ENCODE data around the gene NAALADL2.
"Not testable (repeated sequence)": the region's sequence is repeated elsewhere in the genome, so short reads cannot be mapped to it uniquely, and the experiment has no call there.

The NAALADL2 gene

DNA sequence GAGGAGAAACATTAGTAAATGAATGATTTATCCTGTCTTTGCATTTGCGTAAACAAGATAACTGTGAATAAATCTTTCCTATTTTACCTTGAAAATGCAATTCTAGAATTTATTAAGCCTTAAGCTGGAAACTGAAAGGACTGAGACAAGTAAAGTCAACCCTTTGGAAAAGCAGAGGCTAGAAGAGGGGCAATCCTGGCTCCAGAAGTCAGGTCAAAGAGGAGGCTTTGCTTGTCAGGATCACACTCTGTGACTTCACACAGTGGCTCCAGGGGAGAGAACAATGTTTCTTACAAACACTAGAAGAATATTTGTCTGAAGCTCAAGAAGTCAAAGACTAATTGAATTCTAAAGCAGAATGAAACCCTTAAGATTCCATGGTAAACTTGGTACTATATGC is 530.4 kb downstream of the NAALADL2 start:
- DNase-seq = no peak

DNA sequence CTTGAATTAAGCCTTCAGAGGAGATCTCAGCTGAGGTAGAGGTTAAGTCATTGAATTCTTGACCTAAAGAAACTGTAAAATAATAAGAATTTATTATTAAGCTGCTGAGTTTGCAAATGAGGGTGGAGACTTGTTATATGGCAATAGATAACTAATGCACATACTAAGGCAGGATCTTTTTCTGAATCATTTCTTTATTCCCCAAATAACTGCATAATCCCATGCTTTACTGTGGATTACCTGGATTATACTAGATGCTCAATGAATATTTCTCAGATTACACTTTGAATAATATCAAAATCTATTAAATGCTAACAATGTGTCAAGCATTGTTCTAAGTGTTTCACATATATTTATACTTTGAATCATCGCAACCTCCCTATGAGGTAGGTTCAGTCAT is 532.5 kb downstream of the NAALADL2 start:
- no peak for DNase-seq

DNA sequence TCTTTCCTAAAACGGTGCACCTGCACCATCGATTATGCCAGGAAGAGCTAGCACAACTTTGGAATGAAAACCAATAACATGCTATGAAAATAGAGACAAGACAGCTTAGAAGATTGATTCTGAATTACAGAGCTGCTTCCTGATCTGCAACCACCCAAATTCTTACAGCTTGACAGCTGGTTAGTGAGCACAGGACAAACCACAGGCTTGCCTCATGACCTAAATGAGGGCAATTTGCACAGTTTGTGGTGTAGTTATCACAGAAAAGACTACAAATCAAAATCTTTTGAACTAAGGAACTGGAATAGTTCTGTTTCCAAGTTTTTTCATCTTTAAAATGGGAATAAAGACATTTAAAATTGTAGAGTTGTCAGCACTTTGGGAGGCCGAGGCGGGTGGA is 533.5 kb downstream of the NAALADL2 start:
- DNase-seq = peak; percentile 45

DNA sequence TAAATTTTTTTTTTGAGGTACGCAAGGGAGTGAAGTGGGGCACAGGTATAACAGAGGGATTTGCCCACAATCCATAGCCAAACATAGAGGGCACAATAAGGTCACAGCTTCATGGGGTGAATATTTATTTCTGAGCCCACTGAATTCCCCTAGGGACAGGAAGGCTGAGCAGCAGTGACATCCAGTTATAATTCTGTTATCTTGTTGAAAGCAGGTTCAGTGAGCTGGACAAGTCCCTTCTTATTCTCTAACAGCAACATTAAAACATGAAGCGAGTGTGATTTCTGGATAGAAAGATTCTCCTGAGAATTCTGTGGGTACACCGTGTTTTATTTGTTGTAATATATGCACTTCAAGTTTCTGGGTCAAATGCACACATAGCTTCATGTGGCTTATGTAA is 538.2 kb downstream of the NAALADL2 start:
- no peak for DNase-seq

DNA sequence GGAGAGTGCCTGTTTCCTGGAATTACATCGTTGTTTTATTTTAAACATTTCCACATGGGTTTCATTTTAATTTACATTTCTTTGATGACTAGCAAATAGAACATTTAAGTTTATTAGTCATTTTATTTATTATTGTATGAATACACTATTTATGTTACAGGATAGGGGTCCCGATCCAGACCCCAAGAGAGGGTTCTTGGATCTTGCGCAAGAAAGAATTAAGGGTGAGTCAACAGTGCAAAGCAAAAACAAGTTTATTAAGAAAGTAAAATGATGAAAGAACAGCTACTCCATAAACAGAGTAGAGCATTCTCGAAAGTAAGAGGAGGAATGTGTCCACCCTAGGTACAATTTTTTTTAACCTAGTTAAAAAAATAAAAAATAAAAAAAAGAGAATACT is 539.5 kb downstream of the NAALADL2 start:
- DNase-seq = no peak

DNA sequence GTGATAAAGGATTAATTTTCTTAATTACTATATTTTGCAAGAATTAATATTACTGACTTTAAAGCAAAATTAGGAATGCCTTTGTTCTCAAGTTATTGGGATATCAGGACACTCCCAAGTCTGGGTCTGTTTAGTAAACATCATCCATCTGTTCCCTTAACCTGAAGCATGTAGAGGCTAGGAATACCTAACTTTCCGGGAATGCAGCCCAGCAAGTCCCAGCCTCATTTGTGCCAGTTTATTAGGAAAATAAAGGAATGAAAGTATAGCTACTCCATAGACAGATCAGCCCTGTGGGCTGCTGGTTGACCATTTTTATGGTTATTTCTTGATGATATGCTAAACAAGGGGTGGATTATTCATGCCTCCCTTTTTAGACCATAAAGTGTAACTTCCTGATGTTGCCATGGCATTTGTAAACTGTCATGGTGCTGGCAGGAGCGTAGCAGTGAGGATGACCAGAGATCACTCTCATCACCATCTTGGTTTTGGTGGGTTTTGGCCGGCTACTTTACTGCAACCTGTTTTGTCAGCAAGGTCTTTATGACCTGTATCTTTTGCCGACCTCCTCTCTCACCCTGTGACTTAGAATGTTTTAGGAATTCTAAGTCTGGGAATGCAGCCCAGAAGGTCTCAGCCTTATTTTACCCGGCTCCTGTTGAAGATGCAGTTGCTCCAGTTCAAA is 540.2 kb downstream of the NAALADL2 start:
- DNase-seq = no peak

DNA sequence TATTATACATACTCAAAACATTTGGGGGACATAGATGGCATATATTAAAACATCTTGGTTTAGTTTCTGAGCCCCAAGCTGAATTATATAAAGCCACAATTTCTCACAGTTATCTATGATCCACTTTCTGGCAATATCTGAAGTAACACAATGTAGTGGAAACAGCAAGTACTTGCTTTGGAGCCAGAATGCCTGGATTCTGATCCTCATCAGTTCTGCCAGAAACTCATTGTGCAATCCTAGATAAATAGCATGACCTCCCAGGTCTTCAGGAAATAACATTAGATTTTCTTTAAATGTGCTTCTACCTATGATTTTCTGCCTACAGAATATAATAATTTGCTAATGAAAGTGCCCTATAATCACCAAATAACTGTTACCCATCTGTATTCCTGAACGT is 544.9 kb downstream of the NAALADL2 start:
- peak; percentile 10 for DNase-seq

DNA sequence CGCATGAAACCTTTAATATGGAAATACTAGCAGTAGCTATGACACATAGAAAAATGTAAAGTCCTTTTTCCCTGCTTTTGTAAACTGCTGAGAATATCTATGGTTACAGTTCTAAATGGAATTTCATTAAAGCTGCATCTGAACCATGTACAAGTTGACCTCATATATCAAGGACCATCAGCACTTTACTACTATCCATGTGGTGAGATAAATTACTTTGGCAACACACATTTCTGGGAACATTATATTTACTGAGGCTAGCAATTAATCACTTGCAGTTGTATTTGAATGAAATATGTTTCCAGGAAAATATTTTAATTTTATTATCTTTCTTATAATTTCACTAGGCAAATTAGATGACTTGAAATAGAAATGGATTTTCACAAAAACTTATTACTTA is 545.5 kb downstream of the NAALADL2 start:
- peak; percentile 6 for DNase-seq

DNA sequence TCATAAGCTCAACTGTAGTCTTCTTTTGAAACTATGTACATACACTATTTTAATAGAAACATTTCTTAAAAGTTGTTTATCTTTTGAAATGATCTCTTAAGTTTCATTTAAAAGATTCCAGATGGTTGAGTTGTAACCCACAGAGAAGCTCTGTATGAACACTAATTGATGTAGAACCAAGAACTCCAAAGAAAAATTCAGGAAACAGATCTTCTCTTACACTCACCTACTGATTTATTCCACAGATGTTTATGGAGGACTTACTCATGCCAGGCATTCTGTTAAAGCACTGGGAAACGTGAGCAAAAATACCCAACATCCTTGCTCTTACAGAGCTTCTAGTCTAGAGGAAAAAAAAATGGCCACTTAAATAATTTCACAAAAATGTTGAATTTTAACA is 551.1 kb downstream of the NAALADL2 start:
- DNase-seq = no peak

DNA sequence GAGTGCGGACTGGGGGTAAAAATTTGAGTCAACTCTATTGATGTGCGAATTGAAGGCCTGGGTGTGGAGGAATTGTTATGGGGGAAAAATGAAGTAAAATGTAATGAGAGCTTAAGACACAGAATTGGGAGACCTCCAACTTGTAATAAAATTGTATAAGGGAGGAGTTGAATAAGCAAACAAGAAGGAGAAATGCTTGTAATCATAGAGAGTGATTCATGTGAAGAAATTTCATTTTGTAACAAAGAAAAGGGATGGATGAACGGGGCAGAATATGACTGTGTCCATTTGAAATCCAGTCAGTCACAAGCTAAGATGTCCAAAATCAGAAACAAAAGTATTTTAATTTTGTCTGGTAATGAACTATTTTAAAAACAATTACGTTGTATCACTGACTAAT is 552.3 kb downstream of the NAALADL2 start:
- DNase-seq = no peak

DNA sequence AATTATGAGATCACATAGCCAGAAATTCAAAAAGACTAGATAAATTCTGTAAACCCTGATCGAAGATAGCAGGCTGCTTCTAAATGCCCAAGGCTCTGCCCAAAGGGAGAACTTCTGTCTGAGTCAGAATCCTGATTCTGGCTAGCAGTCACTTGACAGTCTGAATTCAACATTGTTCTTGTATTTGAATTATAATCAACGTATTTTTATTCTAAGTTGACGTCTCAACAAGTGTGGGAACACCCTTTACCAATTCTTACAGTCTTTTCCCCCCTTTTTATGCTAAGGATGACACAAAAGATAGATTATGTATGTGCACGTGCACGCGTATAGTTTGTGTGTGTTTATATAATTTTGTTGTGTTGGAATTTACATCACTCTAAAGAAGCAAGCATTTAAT is 552.8 kb downstream of the NAALADL2 start:
- no peak for DNase-seq

DNA sequence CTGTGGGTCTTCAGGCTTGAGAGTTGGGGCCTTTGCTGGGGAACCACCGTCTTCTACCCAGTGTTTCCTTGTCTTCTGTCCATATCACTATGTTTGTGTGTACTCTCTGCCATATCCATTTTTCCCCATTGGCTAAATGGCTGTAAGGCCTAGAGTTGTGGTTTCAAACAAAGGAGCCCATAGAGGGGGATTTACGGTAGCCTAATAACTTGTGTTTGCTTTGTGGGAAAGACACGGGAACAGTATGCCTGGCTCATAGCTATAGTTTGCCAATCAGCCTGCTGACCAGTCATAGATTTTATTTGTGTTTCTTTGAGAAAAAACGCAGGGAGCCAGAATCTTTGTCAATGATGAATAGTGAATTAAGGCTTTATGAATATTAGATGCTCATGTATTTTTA is 554.8 kb downstream of the NAALADL2 start:
- no peak for DNase-seq

DNA sequence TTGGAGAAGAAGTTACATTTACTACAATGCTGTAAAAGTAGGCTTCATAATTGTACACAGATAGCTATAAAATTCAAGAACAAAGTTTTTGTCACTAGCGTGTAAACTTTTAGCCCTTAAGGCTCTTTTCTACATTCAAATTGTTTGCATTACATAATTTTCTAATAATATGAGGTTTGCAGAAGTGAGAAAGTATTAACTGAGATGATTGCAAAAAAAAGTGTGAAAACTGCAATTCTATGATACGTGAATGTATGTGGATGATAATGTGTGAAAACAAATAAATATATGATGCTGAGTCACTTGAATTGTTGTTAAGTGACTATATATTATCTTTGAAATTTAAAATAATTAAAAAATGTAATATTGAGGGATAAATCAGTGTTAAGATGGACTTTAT is 557.5 kb downstream of the NAALADL2 start:
- no peak for DNase-seq

DNA sequence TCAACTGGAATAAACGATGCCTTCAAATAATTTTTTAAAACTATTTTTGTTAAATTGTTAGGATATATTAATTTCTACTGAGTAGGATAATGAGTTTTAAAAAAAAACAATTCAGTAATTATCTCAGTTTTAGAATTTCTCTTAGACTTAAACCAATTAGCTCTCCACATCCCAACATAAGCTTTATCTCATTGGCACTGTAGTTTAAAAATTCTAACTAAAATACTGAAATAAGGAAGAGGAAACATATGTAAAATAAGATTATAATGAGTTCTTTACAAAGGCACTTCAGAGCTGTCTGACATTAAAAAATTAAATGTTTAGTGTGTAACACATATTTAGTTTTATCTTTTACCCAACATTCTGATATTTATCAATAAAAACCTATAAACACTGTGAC is 558.3 kb downstream of the NAALADL2 start:
- no peak for DNase-seq

DNA sequence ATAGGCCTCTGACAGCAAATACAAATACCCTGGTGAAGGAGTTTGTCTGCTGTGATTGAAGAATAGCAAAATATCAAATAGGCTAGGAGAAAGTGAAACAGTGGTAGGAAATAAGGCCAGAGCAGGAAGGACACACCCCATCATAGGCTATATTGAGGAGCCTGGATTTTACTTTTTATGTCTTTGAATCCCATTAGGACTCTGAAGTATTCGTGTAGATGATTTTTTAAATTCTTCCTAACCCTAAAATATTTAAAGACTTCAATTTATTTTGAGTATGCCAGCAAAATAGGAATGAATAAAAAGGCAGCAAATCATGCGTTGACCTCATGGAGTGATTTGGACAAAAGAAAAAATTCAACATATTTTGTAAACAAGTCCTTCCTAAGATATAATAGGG is 562.8 kb downstream of the NAALADL2 start:
- DNase-seq = no peak

DNA sequence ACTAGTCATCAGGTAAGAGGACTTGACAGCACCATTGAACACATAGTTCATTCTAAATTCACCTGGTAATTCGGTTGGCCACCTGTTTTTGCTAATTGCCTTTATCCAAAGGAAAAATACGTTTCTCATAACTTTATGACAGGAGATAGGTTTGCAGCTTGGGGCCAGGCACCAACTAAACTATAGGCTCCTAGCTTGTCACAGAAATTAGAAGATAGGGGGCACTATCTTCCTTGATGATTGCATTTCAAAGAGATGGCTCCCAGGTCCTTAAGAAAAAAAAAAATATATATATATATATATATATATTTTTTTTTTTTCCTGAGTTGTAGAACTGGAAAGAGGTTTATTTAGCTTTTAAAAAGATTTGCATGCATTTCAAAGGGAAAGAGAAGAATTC is 563.6 kb downstream of the NAALADL2 start:
- no peak for DNase-seq

DNA sequence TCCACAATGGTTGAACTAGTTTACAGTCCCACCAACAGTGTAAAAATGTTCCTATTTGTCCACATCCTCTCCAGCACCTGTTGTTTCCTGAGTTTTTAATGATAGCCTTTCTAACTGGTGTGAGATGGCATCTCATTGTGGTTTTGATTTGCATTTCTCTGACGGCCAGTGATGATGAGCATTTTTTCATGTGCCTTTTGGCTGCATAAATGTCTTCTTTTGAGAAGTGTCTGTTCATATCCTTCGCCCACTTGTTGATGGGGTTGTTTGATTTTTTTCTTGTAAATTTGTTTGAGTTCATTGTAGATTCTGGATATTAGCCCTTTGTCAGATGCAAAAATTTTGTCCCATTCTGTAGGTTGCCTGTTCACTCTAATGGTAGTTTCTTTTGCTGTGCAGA is 564.7 kb downstream of the NAALADL2 start:
- DNase-seq = not testable (repeated sequence)

DNA sequence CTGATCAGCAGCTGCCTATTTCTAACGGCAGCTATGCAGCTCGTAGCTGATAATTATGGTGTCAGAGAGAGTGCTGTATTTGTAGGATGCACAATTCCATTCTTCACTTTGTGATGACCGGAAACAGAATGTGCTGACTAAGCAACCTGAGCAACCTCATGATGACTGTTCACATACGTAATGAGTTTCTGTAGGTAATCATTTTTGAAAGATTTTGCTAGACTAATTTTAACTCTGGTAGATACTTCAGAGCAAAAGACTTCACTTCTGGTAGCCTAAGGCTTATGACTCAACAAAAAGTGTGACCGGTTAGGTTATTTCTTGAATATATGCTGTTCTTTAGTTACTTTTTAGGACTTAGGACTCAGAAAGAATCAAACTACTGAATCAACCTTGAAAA is 567.7 kb downstream of the NAALADL2 start:
- DNase-seq = peak; percentile 5

DNA sequence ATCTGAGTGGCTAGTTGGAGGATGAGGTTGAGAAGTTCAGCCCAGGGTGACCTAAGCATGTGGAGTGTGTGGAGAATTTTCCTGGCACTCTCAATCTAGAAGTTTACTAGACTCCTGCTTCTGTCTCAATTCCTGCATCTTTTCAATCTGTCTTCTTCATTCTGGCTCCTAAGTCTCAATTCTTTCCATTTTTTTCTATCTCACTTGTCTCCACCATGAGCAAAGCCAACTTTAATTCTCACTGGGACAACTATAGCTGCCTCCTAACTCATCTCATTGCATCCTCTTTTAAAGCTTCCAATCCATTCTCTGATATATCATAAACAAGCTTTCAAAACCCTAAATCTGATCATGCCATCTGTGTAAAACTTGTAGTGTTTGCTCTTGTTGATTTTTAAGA is 569.3 kb downstream of the NAALADL2 start:
- DNase-seq = no peak

DNA sequence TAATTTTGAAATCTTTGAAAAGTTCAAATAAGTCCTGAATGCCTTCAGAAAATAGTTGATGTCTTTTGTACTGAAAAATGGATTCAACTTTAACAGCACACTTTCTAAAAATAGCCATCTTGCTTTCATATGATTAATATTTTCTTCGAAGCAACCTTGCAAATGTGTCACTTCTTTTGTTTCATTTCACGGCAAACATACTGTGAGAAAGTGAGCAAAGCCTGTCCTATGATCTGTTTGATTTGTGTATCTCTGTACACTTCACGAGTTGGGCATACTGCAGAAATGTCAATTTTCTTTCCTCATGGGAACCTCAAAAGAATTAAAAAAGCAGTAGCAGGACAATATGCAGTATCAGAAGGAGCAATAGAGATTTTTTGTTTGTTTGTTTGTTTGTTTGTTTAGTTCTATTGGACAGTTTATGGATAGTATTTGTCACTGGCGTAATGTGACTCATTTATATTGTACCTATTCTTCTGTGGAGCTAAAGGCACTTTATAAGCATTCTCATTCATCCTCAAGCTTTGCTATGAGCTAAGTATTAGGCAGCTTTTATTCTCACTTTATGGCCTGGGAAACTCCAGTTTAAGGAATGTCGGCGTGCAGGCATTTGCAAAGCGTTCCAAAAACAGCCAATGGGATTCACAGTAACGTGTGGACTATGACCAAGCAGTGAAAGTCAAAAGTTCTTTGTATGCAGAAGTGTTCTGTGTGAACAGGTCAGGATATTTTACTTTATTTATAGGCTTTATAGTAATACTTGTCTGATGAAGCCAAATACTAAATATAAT is 572.0 kb downstream of the NAALADL2 start:
- no peak for DNase-seq

DNA sequence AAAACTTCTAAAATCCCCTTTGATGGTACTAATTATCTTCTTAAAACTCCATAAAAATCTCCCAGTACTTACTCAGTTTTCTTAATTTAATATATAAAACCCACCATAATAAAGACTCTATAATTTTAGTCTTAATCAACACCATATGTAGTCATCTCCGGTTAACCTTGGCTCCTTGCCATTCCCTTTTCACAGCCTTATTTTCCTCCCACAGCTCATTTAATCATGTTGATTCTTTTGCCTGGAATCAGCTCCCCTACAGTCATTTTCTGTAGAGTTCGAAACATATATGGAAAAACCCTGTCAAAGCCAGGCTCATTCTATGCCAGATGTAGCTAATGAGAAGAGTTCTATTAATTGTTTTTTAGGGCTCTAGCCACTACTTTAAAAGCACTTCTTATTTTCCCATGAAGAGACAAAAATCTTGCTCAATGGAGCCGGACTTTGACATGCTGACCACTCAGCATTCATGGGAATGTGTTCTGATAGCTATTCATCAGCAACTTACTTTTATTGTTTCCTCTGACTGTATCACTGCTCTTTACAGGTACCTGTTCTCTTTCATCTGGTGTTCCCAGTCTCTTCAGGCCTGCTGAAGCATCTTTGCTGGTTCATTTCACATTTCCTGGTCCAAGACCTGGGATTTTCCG is 573.4 kb downstream of the NAALADL2 start:
- DNase-seq = peak; percentile 50

DNA sequence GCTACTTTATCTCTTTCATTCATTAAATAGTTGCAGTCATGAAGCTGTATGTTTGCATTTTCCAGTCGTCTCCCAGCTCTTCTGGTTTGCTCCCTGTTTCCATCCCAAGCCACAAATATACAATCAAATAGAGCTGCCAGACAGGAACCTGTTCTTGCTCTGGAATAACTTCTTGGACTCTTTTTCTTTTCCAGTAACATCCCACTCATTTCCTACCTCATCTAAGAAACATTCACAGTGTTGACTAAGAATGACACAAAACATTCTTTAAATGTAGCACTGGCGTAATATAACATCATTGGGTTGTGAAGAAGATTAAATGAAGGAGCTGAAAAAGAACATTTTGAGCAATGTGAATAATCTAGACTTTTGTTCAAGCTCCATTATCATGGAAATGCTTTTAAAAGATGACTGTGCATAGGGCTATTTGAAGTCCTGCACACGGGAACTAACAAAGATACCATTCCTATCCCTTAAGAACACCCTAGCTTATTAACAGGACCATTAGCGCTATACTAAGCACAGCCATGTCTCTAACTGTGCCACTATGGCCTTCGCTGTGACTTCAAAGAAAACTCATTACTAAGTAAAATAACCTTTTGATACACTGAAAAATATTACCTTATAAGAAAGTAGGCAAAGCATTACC is 574.0 kb downstream of the NAALADL2 start:
- DNase-seq = peak; percentile 89

DNA sequence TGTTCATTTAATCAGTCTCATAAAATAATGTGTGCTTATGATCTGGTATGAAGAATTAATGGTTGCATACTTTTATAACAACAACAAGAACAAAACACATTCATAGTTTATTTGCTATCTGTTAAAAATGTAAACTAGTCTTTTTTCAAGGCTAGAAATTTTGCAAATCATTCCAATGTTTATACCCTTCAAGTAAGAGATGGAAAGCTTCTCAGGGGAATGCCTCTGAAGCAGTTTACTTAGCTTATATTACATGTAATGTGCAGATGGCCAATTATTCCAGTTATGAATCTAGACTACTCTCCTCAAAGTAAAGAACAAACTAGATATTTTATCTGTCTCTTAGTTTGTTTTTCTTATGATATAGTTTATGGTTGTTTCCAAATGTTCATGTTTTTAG is 575.4 kb downstream of the NAALADL2 start:
- DNase-seq = no peak

DNA sequence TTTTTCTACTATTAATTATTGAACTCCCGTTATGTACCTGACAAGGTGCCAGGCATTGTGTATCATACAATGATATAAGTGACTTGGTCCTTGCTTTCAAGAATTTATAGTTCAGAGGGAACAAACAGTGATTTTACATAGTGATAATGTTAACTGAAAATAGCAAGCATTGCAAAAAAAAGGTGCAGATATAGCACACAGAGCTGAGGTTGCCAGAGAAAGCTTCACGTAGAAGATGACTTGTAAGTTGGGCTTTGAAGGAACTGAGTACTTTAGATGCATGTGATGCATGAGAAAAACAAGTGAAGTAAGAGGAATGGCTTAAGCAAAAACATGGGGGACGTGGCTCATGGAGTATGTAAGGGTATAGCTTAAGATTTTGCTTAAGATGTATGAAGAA is 584.5 kb downstream of the NAALADL2 start:
- DNase-seq = no peak

Data from NCI-H226 (cell line).